HCT116 (cell line): ENCODE results near the gene CPEB1. TPM values are rescaled to one million over a fixed set of nuclear protein-coding genes. Genes with fewer than 3 reads are reported as not detected.

Experiments used
- ATAC-seq: fragments of 200-7000 bp; cut with Tn5 transposase; 2 replicates; pipeline ENCODE4 v1.9.1; 2020; ENCODE audit warnings: mild to moderate bottlenecking, moderate library complexity
- BruUV-seq: library from RNA; stranded (reverse); fragments of 400-500 nt; replicated peaks from 2 replicates; lab custom pipeline; 2021; lab: Mats Ljungman, UMichigan
- CTCF ChIA-PET: fragments of 300-600 bp; sonication (Branson Sonifier 250); formaldehyde crosslinking; loops from one replicate; lab custom pipeline; 2021; ENCODE audit warnings: antibody characterized with exemption; lab: Charles Lee
- POLR2A ChIA-PET: fragments of 300-600, 350-600 bp; sonication (Branson Sonifier 250); formaldehyde crosslinking; loops from one replicate; lab custom pipeline; 2021; ENCODE audit warnings: antibody characterized with exemption; lab: Charles Lee
- RAD21 ChIA-PET, 2 experiments: fragments of 300-600 bp; sonication (Branson Sonifier 250); formaldehyde crosslinking; loops; one replicate each; lab custom pipeline; 2023; ENCODE audit warnings: low total read pairs in 2 of 2; ENCODE audit not compliant: uncharacterized antibody in 2 of 2, unreplicated experiment in 2 of 2, low non-redundant PET in 1 of 2; lab: Charles Lee
- DNase-seq: peaks from one replicate; pipeline ENCODE4 v3.0.0-alpha.2; 2010; ENCODE audit warnings: low read depth, low spot score
- H2AFZ ChIP-seq: fragments of 200-600 bp; shearing (Covaris generic), sonication (generic); 2 replicates; pipeline ENCODE4 v1.6.1; 2017; ENCODE audit warnings: low read depth, mixed run types, mixed read lengths, antibody characterized with exemption, low read length; ENCODE audit not compliant: poor library complexity, severe bottlenecking
- H3K27ac ChIP-seq: 2 replicates; pipeline ENCODE4 v1.5.1; 2012; ENCODE audit warnings: low read depth, low read length
- H3K27me3 ChIP-seq: fragments of 200-600 bp; sonication (generic); 2 replicates; pipeline ENCODE4 v1.6.1; 2016; ENCODE audit warnings: mixed run types, low read length, mixed read lengths; ENCODE audit not compliant: insufficient read depth
- H3K36me3 ChIP-seq, 2 experiments: fragments of 200-500 bp in 1 of 2; fragments of 200-600 bp in 1 of 2; sonication (Bioruptor generic) in 1 of 2; sonication (generic) in 1 of 2; 2 replicates each; pipeline versions ENCODE4 v1.5.1 to v1.6.1; 2014 to 2016; ENCODE audit warnings: low read length in 2 of 2, inconsistent platforms in 1 of 2, mixed read lengths in 1 of 2, mixed run types in 1 of 2; ENCODE audit not compliant: insufficient read depth in 2 of 2, control insufficient read depth in 1 of 2
- H3K4me1 ChIP-seq, 2 experiments: fragments of 200-600 bp in 1 of 2; sonication (generic) in 1 of 2; 2 replicates each; pipeline versions ENCODE4 v1.5.1 to v1.6.1; 2012 to 2017; ENCODE audit warnings: low read length in 2 of 2, inconsistent platforms in 1 of 2, mild to moderate bottlenecking in 1 of 2, mixed read lengths in 1 of 2, mixed run types in 1 of 2, moderate library complexity in 1 of 2; ENCODE audit not compliant: insufficient read depth in 2 of 2, control insufficient read depth in 1 of 2
- H3K4me2 ChIP-seq: fragments of 200-600 bp; sonication (generic); 2 replicates; pipeline ENCODE4 v1.6.1; 2017; ENCODE audit warnings: mixed run types, low read length, mixed read lengths
- H3K4me3 ChIP-seq, 2 experiments: fragments of 200-600 bp in 1 of 2; sonication (generic) in 1 of 2; replicated peaks in 1 of 2; 2 replicates each; pipeline ENCODE4 v1.5.1; 2011 to 2016; ENCODE audit warnings: low read length in 2 of 2, control low read depth in 1 of 2, low read depth in 1 of 2, mild to moderate bottlenecking in 1 of 2, mixed read lengths in 1 of 2, mixed run types in 1 of 2
- H3K79me2 ChIP-seq: fragments of 200-600 bp; sonication (generic); 2 replicates; pipeline ENCODE4 v1.6.1; 2017; ENCODE audit warnings: mild to moderate bottlenecking, mixed run types, low read length, moderate library complexity, mixed read lengths; ENCODE audit not compliant: insufficient read depth
- H3K9ac ChIP-seq: fragments of 200-600 bp; sonication (generic); 2 replicates; pipeline ENCODE4 v1.6.1; 2016; ENCODE audit warnings: low read length, mixed read lengths
- H3K9me2 ChIP-seq: fragments of 200-600 bp; sonication (generic), shearing (Covaris generic); 2 replicates; pipeline ENCODE4 v1.6.1; 2017; ENCODE audit warnings: mixed run types, mild to moderate bottlenecking, moderate library complexity; ENCODE audit not compliant: insufficient read depth
- H3K9me3 ChIP-seq, 2 experiments: fragments of 200-500 bp in 1 of 2; fragments of 200-600 bp in 1 of 2; sonication (Bioruptor generic) in 1 of 2; sonication (generic) in 1 of 2; 2 replicates each; pipeline ENCODE4 v1.6.1; 2014 to 2017; ENCODE audit warnings: low read length in 2 of 2, mixed read lengths in 2 of 2, inconsistent platforms in 1 of 2, low read depth in 1 of 2, mild to moderate bottlenecking in 1 of 2, mixed run types in 1 of 2, moderate library complexity in 1 of 2; ENCODE audit not compliant: control insufficient read depth in 1 of 2, insufficient read depth in 1 of 2
- H4K20me1 ChIP-seq: fragments of 200-600 bp; sonication (generic), shearing (Covaris generic); 2 replicates; pipeline ENCODE4 v1.6.1; 2017; ENCODE audit warnings: mixed run types, mild to moderate bottlenecking, moderate library complexity; ENCODE audit not compliant: insufficient read depth
- ATF3 ChIP-seq: IDR thresholded peaks from 2 replicates; pipeline ENCODE4 v1.6.1; 2012
- CTCF ChIP-seq, 3 experiments: fragments of 200-600 bp in 1 of 3; sonication (generic) in 1 of 3; IDR thresholded peaks in 2 of 3; conservative IDR thresholded peaks in 1 of 3; 2 replicates each; pipeline ENCODE4 v1.5.1; 2012 to 2017; ENCODE audit warnings: low read depth in 2 of 3, low read length in 2 of 3, antibody characterized with exemption in 1 of 3, borderline replicate concordance in 1 of 3, control low read depth in 1 of 3, mild to moderate bottlenecking in 1 of 3, mixed read lengths in 1 of 3, mixed run types in 1 of 3, moderate library complexity in 1 of 3; ENCODE audit not compliant: insufficient read depth in 1 of 3
- EGR1 ChIP-seq: IDR thresholded peaks from 2 replicates; pipeline ENCODE4 v1.6.1; 2012; ENCODE audit warnings: low read depth
- EZH2 ChIP-seq: fragments of 200-600 bp; sonication (generic); IDR thresholded peaks from 2 replicates; pipeline ENCODE4 v1.6.1; 2017; ENCODE audit warnings: antibody characterized with exemption, mixed run types
- MAX ChIP-seq: IDR thresholded peaks from 2 replicates; pipeline ENCODE4 v1.6.1; 2012
- POLR2A ChIP-seq: IDR thresholded peaks from 2 replicates; pipeline ENCODE4 v1.7.0; 2011; ENCODE audit warnings: borderline replicate concordance; ENCODE audit not compliant: insufficient read depth, insufficient read length; ENCODE audit errors: extremely low read depth
- POLR2AphosphoS5 ChIP-seq: IDR thresholded peaks from 2 replicates; pipeline ENCODE4 v1.6.1; 2011; ENCODE audit warnings: mild to moderate bottlenecking, low read depth, low read length, moderate library complexity
- SIN3A ChIP-seq: IDR thresholded peaks from 2 replicates; pipeline ENCODE4 v1.6.1; 2012; ENCODE audit warnings: low read depth
- TCF7L2 ChIP-seq: IDR thresholded peaks from 2 replicates; pipeline ENCODE4 v1.7.0; 2011; ENCODE audit warnings: borderline replicate concordance, inconsistent platforms; ENCODE audit not compliant: insufficient read depth, insufficient read length; ENCODE audit errors: extremely low read depth
- ZBTB33 ChIP-seq: IDR thresholded peaks from 2 replicates; pipeline ENCODE4 v1.6.1; 2011; ENCODE audit warnings: mild to moderate bottlenecking, low read length, moderate library complexity; ENCODE audit not compliant: insufficient replicate concordance; ENCODE audit errors: extremely low read depth
- intact Hi-C: fragments of 100-400 bp; cut with micrococcal nuclease; formaldehyde crosslinking; loops from 2 replicates; pipeline ENCODE4 v1.10.0; 2022
- total RNA-seq: library from RNA; stranded (reverse); gene quantifications from one replicate; pipeline ENCODE4 v1.2.1, GENCODE V29; 2021; ENCODE audit not compliant: unreplicated experiment
- TF ChIP-seq, protein P1 (sequence below): IDR thresholded peaks from 2 replicates; pipeline ENCODE4 v1.6.1; 2012; ENCODE audit warnings: low read depth

The CPEB1 gene
- total RNA-seq, 1 experiment from 2014 or later = not detected

GRCh38 chr15:82611348-82611747 is 35.8 kb downstream of the CPEB1 start (continued):
- TF ChIP-seq POLR2A (no peak), MAX (no peak)

DNA sequence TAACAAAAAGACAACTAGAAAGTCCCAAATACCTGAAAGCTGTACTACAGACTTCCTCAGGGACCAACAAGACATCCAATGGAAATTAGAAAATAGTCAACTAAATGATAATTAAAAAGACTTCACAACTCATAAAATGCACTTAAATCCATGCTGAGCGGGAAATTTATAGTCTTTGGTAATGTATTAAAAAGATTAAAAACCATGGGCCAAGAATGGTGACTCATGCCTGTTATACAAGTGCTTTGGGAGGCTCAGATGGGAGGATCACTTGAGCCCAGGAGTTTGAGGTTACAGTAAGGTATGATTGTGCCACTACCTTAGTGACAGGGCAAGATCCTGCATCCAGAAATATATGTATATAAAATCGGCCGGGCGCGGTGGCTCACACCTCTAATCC is 45.0 kb downstream of the CPEB1 start:
- Histone ChIP-seq H3K9me2 (no peaks in the 10 kb centered on the region), H3K4me3 (no peak overlapping the region), H2AFZ (no peak overlapping the region), H3K9ac (no peak overlapping the region), H4K20me1 (no peaks in the 10 kb centered on the region), H3K9me3 (no peaks in the 10 kb centered on the region), H3K27ac (no peak overlapping the region), H3K79me2 (no peaks in the 10 kb centered on the region), H3K4me2 (no peak overlapping the region), H3K27me3 (no peaks in the 10 kb centered on the region), H3K4me1 (no peaks in the 10 kb centered on the region), H3K36me3 (no peaks in the 10 kb centered on the region)
- no peak for TF ChIP-seq ZBTB33
- TF ChIP-seq TCF7L2 = no peak
- no peak for TF ChIP-seq EZH2
- TF ChIP-seq ATF3 = no peak
- TF ChIP-seq POLR2AphosphoS5 = no peak
- TF ChIP-seq, protein P1, sequence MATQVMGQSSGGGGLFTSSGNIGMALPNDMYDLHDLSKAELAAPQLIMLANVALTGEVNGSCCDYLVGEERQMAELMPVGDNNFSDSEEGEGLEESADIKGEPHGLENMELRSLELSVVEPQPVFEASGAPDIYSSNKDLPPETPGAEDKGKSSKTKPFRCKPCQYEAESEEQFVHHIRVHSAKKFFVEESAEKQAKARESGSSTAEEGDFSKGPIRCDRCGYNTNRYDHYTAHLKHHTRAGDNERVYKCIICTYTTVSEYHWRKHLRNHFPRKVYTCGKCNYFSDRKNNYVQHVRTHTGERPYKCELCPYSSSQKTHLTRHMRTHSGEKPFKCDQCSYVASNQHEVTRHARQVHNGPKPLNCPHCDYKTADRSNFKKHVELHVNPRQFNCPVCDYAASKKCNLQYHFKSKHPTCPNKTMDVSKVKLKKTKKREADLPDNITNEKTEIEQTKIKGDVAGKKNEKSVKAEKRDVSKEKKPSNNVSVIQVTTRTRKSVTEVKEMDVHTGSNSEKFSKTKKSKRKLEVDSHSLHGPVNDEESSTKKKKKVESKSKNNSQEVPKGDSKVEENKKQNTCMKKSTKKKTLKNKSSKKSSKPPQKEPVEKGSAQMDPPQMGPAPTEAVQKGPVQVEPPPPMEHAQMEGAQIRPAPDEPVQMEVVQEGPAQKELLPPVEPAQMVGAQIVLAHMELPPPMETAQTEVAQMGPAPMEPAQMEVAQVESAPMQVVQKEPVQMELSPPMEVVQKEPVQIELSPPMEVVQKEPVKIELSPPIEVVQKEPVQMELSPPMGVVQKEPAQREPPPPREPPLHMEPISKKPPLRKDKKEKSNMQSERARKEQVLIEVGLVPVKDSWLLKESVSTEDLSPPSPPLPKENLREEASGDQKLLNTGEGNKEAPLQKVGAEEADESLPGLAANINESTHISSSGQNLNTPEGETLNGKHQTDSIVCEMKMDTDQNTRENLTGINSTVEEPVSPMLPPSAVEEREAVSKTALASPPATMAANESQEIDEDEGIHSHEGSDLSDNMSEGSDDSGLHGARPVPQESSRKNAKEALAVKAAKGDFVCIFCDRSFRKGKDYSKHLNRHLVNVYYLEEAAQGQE = no peak
- TF ChIP-seq EGR1 = no peak
- TF ChIP-seq MAX = no peak
- no peak for TF ChIP-seq SIN3A
- no peak for TF ChIP-seq CTCF (IDR thresholded peaks at IDR 0.05 in 2 of 3, conservative IDR thresholded peaks at IDR 0.05 in 1 of 3; ENCODE audit: borderline replicate concordance in 1 of 3, insufficient read depth in 1 of 3, low read depth in 2 of 3, low read length in 2 of 3)
- intact Hi-C loops = no loop called here
- RAD21 ChIA-PET = no interaction called here
- BruUV-seq = no TSS peak
- DNase-seq (no peak), ATAC-seq (no peak)
- CTCF ChIA-PET = no interaction called here
- POLR2A ChIA-PET = no interaction called here
